Endothelial cell of umbilical vein (primary cell): ENCODE data around the gene FSIP1. TPM values are rescaled to one million over a fixed set of nuclear protein-coding genes. Genes with fewer than 3 reads are reported as not detected.

Source experiments
- BruUV-seq: library from RNA; stranded (reverse); fragments of 400-500 nt; replicated peaks from 2 replicates; lab custom pipeline; 2021; lab: Mats Ljungman, UMichigan
- CTCF ChIA-PET: fragments of 300-600, 350-600 bp; sonication (Branson Sonifier 250); formaldehyde crosslinking; loops from one replicate; lab custom pipeline; 2021; ENCODE audit warnings: antibody characterized with exemption, inconsistent platforms; lab: Charles Lee
- POLR2A ChIA-PET: fragments of 300-600, 350-600 bp; sonication (Branson Sonifier 250); formaldehyde crosslinking; loops from one replicate; lab custom pipeline; 2021; ENCODE audit warnings: antibody characterized with exemption, inconsistent platforms; lab: Charles Lee
- DNase-seq: peaks from one replicate; pipeline ENCODE4 v3.0.0-alpha.2; 2011; ENCODE audit warnings: low read depth, low spot score
- FAIRE-seq: peaks from 2 replicates; lab custom pipeline; 2011; peaks lifted over from hg19 to GRCh38; lab: Jason Lieb, UNC
- H2AFZ ChIP-seq: 2 replicates; pipeline ENCODE4 v1.6.0; 2012; ENCODE audit warnings: low read depth, low read length, control low read depth, inconsistent platforms
- H3K27ac ChIP-seq: 2 replicates; pipeline ENCODE4 v1.5.1; 2011; ENCODE audit warnings: low read depth, mild to moderate bottlenecking, control low read depth, low read length, moderate library complexity; ENCODE audit not compliant: insufficient read depth
- H3K27me3 ChIP-seq, 2 experiments: 2 replicates each; pipeline versions ENCODE4 v1.6.0 to v1.6.1; 2011; ENCODE audit warnings: low read length in 2 of 2, mixed read lengths in 1 of 2; ENCODE audit not compliant: control insufficient read depth in 2 of 2, insufficient read depth in 2 of 2
- H3K36me3 ChIP-seq, 2 experiments: 2 replicates in 1 of 2; 3 replicates in 1 of 2; pipeline ENCODE4 v1.5.1; 2011; ENCODE audit warnings: low read length in 2 of 2, mild to moderate bottlenecking in 1 of 2, moderate library complexity in 1 of 2; ENCODE audit not compliant: control insufficient read depth in 2 of 2, insufficient read depth in 2 of 2; ENCODE audit errors: extremely low read depth in 1 of 2
- H3K4me1 ChIP-seq: 3 replicates; pipeline ENCODE4 v1.5.1; 2011; ENCODE audit warnings: mild to moderate bottlenecking, low read length; ENCODE audit not compliant: control insufficient read depth, insufficient read depth; ENCODE audit errors: extremely low read depth
- H3K4me2 ChIP-seq: 2 replicates; pipeline ENCODE4 v1.6.1; 2011; ENCODE audit warnings: low read length, control low read depth, mixed read lengths; ENCODE audit not compliant: insufficient read depth
- H3K4me3 ChIP-seq, 3 experiments: fragments of 200-600 bp in 1 of 3; sonication (generic), shearing (Covaris generic) in 1 of 3; replicated peaks in 1 of 3; 2 replicates each; pipeline ENCODE4 v1.5.1; 2011 to 2016; ENCODE audit warnings: control low read depth in 3 of 3, low read length in 3 of 3, mild to moderate bottlenecking in 2 of 3, inconsistent platforms in 1 of 3, low read depth in 1 of 3, moderate library complexity in 1 of 3; ENCODE audit not compliant: insufficient read depth in 1 of 3
- H3K79me2 ChIP-seq: 2 replicates; pipeline ENCODE4 v1.6.0; 2012; ENCODE audit warnings: low read length, inconsistent platforms; ENCODE audit not compliant: control insufficient read depth, insufficient read depth
- H3K9ac ChIP-seq: replicated peaks from 2 replicates; pipeline ENCODE3; 2011; ENCODE audit warnings: low read length, control low read depth; ENCODE audit not compliant: insufficient read depth; ENCODE audit errors: extremely low read depth
- H3K9me1 ChIP-seq: replicated peaks from 3 replicates; pipeline ENCODE4 v1.6.0; 2011; ENCODE audit warnings: mild to moderate bottlenecking, low read length; ENCODE audit not compliant: control insufficient read depth, insufficient read depth; ENCODE audit errors: extremely low read depth
- H3K9me3 ChIP-seq: replicated peaks from 2 replicates; pipeline ENCODE4 v1.5.1; 2012; ENCODE audit warnings: low read length, inconsistent platforms; ENCODE audit not compliant: control insufficient read depth, insufficient read depth
- H4K20me1 ChIP-seq: replicated peaks from 2 replicates; pipeline ENCODE3; 2011; ENCODE audit warnings: mild to moderate bottlenecking, low read length; ENCODE audit not compliant: control insufficient read depth, insufficient read depth; ENCODE audit errors: extremely low read depth
- CTCF ChIP-seq, 2 donors: IDR thresholded peaks; 1 replicate in 1 of 2; 2 replicates in 1 of 2; pipeline ENCODE4 v1.5.1; 2011; ENCODE audit warnings: low read length in 2 of 2, mild to moderate bottlenecking in 2 of 2, moderate library complexity in 2 of 2, control low read depth in 1 of 2, inconsistent platforms in 1 of 2, low read depth in 1 of 2; ENCODE audit not compliant: insufficient read depth in 1 of 2; ENCODE audit errors: extremely low read depth in 1 of 2
- EZH2 ChIP-seq: IDR thresholded peaks from 2 replicates; pipeline ENCODE4 v1.6.1; 2012; ENCODE audit warnings: borderline replicate concordance, low read depth, mild to moderate bottlenecking, moderate library complexity, low read length, inconsistent platforms; ENCODE audit not compliant: severe bottlenecking
- FOS ChIP-seq: IDR thresholded peaks from 2 replicates; pipeline ENCODE4 v1.6.1; 2011; ENCODE audit warnings: mild to moderate bottlenecking, low read length, moderate library complexity, borderline replicate concordance; ENCODE audit not compliant: insufficient read depth
- GATA2 ChIP-seq: IDR thresholded peaks from 2 replicates; pipeline ENCODE4 v1.7.0; 2011; ENCODE audit warnings: low read depth, mild to moderate bottlenecking, moderate library complexity, mixed read lengths, low read length; ENCODE audit not compliant: insufficient read length, insufficient read depth
- JUN ChIP-seq: IDR thresholded peaks from 2 replicates; pipeline ENCODE4 v1.6.1; 2011; ENCODE audit warnings: borderline replicate concordance, low read depth; ENCODE audit not compliant: insufficient read length, insufficient read depth
- MAX ChIP-seq: IDR thresholded peaks from 2 replicates; pipeline ENCODE4 v1.6.1; 2011; ENCODE audit not compliant: insufficient read depth, insufficient read length
- MYC ChIP-seq: IDR thresholded peaks from one replicate; pipeline ENCODE4 v1.6.1; 2011; ENCODE audit warnings: mild to moderate bottlenecking, low read depth, low read length
- POLR2AphosphoS5 ChIP-seq: IDR thresholded peaks from 2 replicates; pipeline ENCODE4 v1.6.1; 2012; ENCODE audit warnings: low read depth, mild to moderate bottlenecking, control low read depth, low read length, moderate library complexity; ENCODE audit not compliant: insufficient read depth
- dilution Hi-C: fragments of 300-500 bp; cut with MboI; formaldehyde crosslinking; loops from one replicate; pipeline ENCODE4 v1.15.0; 2019; ENCODE audit warnings: low sequenced_read_pairs; ENCODE audit not compliant: extremely low pct_ligation_motif_present
- intact Hi-C: fragments of 100-400 bp; cut with micrococcal nuclease; formaldehyde crosslinking; loops from one replicate; pipeline ENCODE4 v1.10.0; 2022
- polyA plus RNA-seq, 4 experiments: library from polyadenylated mRNA; depleted of rRNA in 3 of 4; stranded (reverse) in 3 of 4; unstranded in 1 of 4; fragments of >200 nt; gene quantifications; 2 replicates each; pipeline versions ENCODE4 v1.2.1 to v1.2.3, GENCODE V29; 2011 to 2012; ENCODE audit warnings: missing spikeins in 1 of 4
- total RNA-seq: library from RNA; stranded (reverse); gene quantifications from 2 replicates; pipeline ENCODE4 v1.2.3, GENCODE V29; 2021

The FSIP1 gene
- total and polyA plus RNA-seq, 2 donors (not counting 3 experiments of a cell fraction or from before 2014, with no cell fraction given), result 0.23 to 1.1 TPM

- H3K4me1 ChIP-seq, result peaks cover 10% of the 10 kb centered on the region
- FAIRE-seq, result no peak
- ChIA-PET POLR2A (no interaction called here), CTCF (no interaction called here)
- H3K27me3 ChIP-seq, result no peaks in the 10 kb centered on the region
- no peaks in the 10 kb centered on the region for H4K20me1 ChIP-seq
- no peak for TF ChIP-seq MYC
- TF ChIP-seq CTCF (IDR thresholded peaks at IDR 0.05; ENCODE audit: extremely low read depth in 1 of 2, insufficient read depth in 1 of 2, low read depth in 1 of 2, low read length in 2 of 2), result no peak
- TF ChIP-seq JUN, result no peak
- no peak for TF ChIP-seq FOS
- TF ChIP-seq POLR2AphosphoS5, result no peak
- no peak for TF ChIP-seq MAX
- TF ChIP-seq GATA2, result no peak
- no peak for TF ChIP-seq EZH2
- BruUV-seq, result no TSS peak
- DNase-seq, result no peak
- intact Hi-C loops, result no loop called here
- no peak overlapping the region for H3K9ac ChIP-seq
- H3K27ac ChIP-seq, result no peak overlapping the region
- no peak overlapping the region for H2AFZ ChIP-seq
- H3K4me2 ChIP-seq, result no peak overlapping the region
- no peaks in the 10 kb centered on the region for H3K36me3 ChIP-seq
- no peaks in the 10 kb centered on the region for H3K9me3 ChIP-seq
- H3K79me2 ChIP-seq, result peaks cover 16% of the 10 kb centered on the region
- no peaks in the 10 kb centered on the region for H3K9me1 ChIP-seq
- no peak overlapping the region for H3K4me3 ChIP-seq
- dilution Hi-C loops, result no loop called here
Observed at GRCh38 chr15:39830166-39830565, 47.5 kb upstream of the FSIP1 start.
